Measurements from ENCODE around the gene RPS19BP1. TPM values are rescaled to one million over a fixed set of nuclear protein-coding genes. Genes with fewer than 3 reads are reported as not detected.

Gene RPS19BP1
- total RNA-seq, 1 experiment from 2014 or later: 102 TPM

DNA sequence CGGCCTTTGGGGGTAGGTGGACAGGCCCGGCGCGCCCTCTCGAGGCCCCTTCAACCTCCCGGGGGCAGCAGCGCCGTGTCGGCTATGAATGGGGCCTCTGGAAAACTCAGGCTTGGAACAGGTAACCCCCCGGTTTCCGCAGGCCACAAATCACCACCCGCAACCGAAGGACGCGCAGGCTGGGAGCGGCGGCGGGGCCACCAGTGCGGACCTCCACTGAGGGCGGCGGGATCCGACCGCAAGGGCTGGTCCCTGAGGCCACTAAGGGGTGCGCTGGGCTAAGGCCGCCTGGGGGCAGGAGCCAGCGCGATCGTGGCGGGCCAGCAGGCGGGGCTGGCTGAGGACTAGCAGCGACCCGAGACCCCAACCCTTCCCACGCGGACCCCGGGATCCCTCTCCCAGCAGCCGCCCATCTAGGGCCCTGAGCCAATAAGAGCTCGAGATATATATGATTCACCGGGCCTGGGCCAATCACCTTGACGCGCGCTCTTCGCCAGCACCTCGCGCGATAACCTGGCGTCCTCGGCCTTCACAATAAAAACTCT is 12.8 kb downstream of the RPS19BP1 start (continued):
- TF ChIP-seq AFF4 (CRISPR knock-in tag; IDR thresholded peaks at IDR 0.05; ENCODE audit: borderline replicate concordance) (no peak), HMGXB4 (CRISPR knock-in tag; IDR thresholded peaks at IDR 0.05) (peak; percentile 79; the same call in 1 of the 2 replicates), FOXP1 (CRISPR knock-in tag; IDR thresholded peaks at IDR 0.05; ENCODE audit: borderline replicate concordance) (no peak; the same call in 1 of the 2 replicates), RORB (CRISPR knock-in tag; IDR thresholded peaks at IDR 0.05) (no peak), ZNF423 (CRISPR knock-in tag; IDR thresholded peaks at IDR 0.05) (no peak), NR1H2 (CRISPR knock-in tag; IDR thresholded peaks at IDR 0.05) (no peak), NFATC4 (CRISPR knock-in tag; IDR thresholded peaks at IDR 0.05) (0 out of 2 replicates have a peak, but pooled peaks have one; percentile 35), EMX1 (CRISPR knock-in tag; IDR thresholded peaks at IDR 0.05) (no peak), NR2C2 (CRISPR knock-in tag; IDR thresholded peaks at IDR 0.05) (no peak), ARID4B (CRISPR knock-in tag; IDR thresholded peaks at IDR 0.05; ENCODE audit: borderline replicate concordance) (peak; percentile 29; the same call in 1 of the 2 replicates), ZNF671 (CRISPR knock-in tag; IDR thresholded peaks at IDR 0.05) (no peak), OVOL2 (CRISPR knock-in tag; IDR thresholded peaks at IDR 0.05; ENCODE audit: borderline replicate concordance) (no peak), JAZF1 (CRISPR knock-in tag; IDR thresholded peaks at IDR 0.05) (no peak), ZNF219 (CRISPR knock-in tag; IDR thresholded peaks at IDR 0.05; ENCODE audit: borderline replicate concordance) (no peak), ZSCAN18 (CRISPR knock-in tag; IDR thresholded peaks at IDR 0.05) (no peak), SP1 (CRISPR knock-in tag; conservative IDR thresholded peaks at IDR 0.05) (no peak), HMGA2 (CRISPR knock-in tag; IDR thresholded peaks at IDR 0.05) (no peak), ZNF532 (CRISPR knock-in tag; IDR thresholded peaks at IDR 0.05; ENCODE audit: borderline replicate concordance) (no peak), PRRX2 (CRISPR knock-in tag; IDR thresholded peaks at IDR 0.05) (no peak), MXD4 (CRISPR knock-in tag; IDR thresholded peaks at IDR 0.05; ENCODE audit: borderline replicate concordance) (no peak)
- TF ChIP-seq, protein P1, sequence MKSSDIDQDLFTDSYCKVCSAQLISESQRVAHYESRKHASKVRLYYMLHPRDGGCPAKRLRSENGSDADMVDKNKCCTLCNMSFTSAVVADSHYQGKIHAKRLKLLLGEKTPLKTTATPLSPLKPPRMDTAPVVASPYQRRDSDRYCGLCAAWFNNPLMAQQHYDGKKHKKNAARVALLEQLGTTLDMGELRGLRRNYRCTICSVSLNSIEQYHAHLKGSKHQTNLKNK (CRISPR knock-in tag; IDR thresholded peaks at IDR 0.05): no peak
- TF ChIP-seq, protein P2, sequence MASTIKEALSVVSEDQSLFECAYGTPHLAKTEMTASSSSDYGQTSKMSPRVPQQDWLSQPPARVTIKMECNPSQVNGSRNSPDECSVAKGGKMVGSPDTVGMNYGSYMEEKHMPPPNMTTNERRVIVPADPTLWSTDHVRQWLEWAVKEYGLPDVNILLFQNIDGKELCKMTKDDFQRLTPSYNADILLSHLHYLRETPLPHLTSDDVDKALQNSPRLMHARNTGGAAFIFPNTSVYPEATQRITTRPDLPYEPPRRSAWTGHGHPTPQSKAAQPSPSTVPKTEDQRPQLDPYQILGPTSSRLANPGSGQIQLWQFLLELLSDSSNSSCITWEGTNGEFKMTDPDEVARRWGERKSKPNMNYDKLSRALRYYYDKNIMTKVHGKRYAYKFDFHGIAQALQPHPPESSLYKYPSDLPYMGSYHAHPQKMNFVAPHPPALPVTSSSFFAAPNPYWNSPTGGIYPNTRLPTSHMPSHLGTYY (CRISPR knock-in tag; IDR thresholded peaks at IDR 0.05): no peak

All from WTC11 (cell line).